Adrenal gland (tissue), 12 donors: ENCODE data around the gene PDGFRA. TPM values are rescaled to one million over a fixed set of nuclear protein-coding genes. Genes with fewer than 3 reads are reported as not detected.

Experiments used
- DNase-seq, 7 donors: peaks; one replicate each; pipeline ENCODE4 v3.0.0-alpha.2; 2019 to 2020
- H3K27ac ChIP-seq, 5 donors: fragments of 200-600 bp; sonication (generic) in 4 of 5; 1 replicate in 3 of 5; 2 replicates in 2 of 5; pipeline versions ENCODE4 v1.5.1 to v1.8.0; 2016 to 2020; ENCODE audit warnings: mild to moderate bottlenecking in 1 of 5
- H3K27me3 ChIP-seq: fragments of 200-600 bp; 2 replicates; pipeline ENCODE4 v1.8.0; 2021
- H3K36me3 ChIP-seq, 2 donors: fragments of 200-600 bp; replicated peaks in 1 of 2; 1 replicate in 1 of 2; 2 replicates in 1 of 2; pipeline versions ENCODE4 v1.5.1 to v1.8.0; 2018 to 2022
- H3K4me1 ChIP-seq, 2 donors: fragments of 200-600 bp; replicated peaks in 1 of 2; 1 replicate in 1 of 2; 2 replicates in 1 of 2; pipeline versions ENCODE4 v1.5.1 to v1.8.0; 2018 to 2021
- H3K4me3 ChIP-seq, 4 donors: fragments of 200-600 bp; sonication (generic) in 3 of 4; one replicate each; pipeline ENCODE4 v1.5.1; 2016 to 2018
- H3K9me3 ChIP-seq, 3 donors: fragments of 200-600 bp; sonication (generic) in 1 of 3; replicated peaks in 1 of 3; 1 replicate in 2 of 3; 2 replicates in 1 of 3; pipeline versions ENCODE4 v1.5.1 to v1.8.0; 2016 to 2021
- CTCF ChIP-seq, 6 experiments: fragments of 450-650 bp in 4 of 6; fragments of 200-600 bp in 2 of 6; sonication (generic) in 1 of 6; IDR thresholded peaks; 1 replicate in 5 of 6; 2 replicates in 1 of 6; pipeline versions ENCODE4 v1.5.1 to v1.8.0; 2016 to 2021; ENCODE audit warnings: antibody characterized with exemption in 6 of 6, mild to moderate bottlenecking in 2 of 6, moderate library complexity in 1 of 6
- POLR2A ChIP-seq, 2 donors: fragments of 450-650 bp; IDR thresholded peaks; one replicate each; pipeline ENCODE4 v1.6.1; 2017; ENCODE audit warnings: antibody characterized with exemption in 2 of 2, mild to moderate bottlenecking in 2 of 2, moderate library complexity in 1 of 2
- WGBS, 4 donors: extraction: QIAGEN DNeasy Blood & Tissue Kit in 2 of 4; methylation state at CpG; one replicate each; pipeline versions ENCODE4 v1.1.5 to v1.1.7; 2013 to 2017; 5-methylcytosine and 5-hydroxymethylcytosine counted together
- intact Hi-C, 2 donors: fragments of 100-400 bp; cut with DNase I; formaldehyde crosslinking; loops; one replicate each; pipeline versions ENCODE4 v1.14.1 to v1.15.0; 2022 to 2023
- polyA plus RNA-seq, 3 donors: library from polyadenylated mRNA; stranded (reverse); fragments of 200-250 nt in 2 of 3; fragments of 350-450 nt in 1 of 3; fragmentation: Illumina TruSeq in 1 of 3; extraction: RNeasy Lipid Tissue Mini Kit (QIAGEN cat#74804) in 1 of 3; gene quantifications; one replicate each; pipeline ENCODE4 v1.2.3, GENCODE V29; 2013 to 2014
- total RNA-seq, 9 donors: library from RNA; depleted of rRNA in 4 of 9; stranded (reverse); fragments of >200 nt in 4 of 9; fragments of 120-200 nt in 1 of 9; fragmentation: NEBNext Ultra II Directional in 1 of 9; extraction: Animal tissue kit (Norgen Biotek cat#: 25700) in 1 of 9; gene quantifications; one replicate each; pipeline versions ENCODE4 v1.1.0 to v1.2.4, GENCODE V29; 2013 to 2023
- donor health status: healthy with polysubstance abuse.
- donor health status: Bipolar disorder and iron deficiency.
- donor health status: DM: yes; HTN: yes; CAD: no.
- donor health status: DM: no; HTN: no; CAD: no.
- donor health status: DM: no; HTN: no; CAD: no.
- donor health status: DM: yes; HTN: yes; CAD: no.

Gene PDGFRA
- total and polyA plus RNA-seq, 12 donors: 14.5 to 182 (median 90.9) TPM

GRCh38 chr4:54274795-54275665 is 45.9 kb downstream of the PDGFRA start:
- H3K9me3 ChIP-seq: no peaks in the 10 kb centered on the region
- peaks cover 4 to 20% of the 10 kb centered on the region in 2 donors for H3K4me1 ChIP-seq
- WGBS, 4 donors: 84 to 97% (median 90%) methylated on average over 3 of the region's 3 CpGs
- H3K27ac ChIP-seq: no peak overlapping the region
- no peaks in the 10 kb centered on the region for H3K27me3 ChIP-seq
- intact Hi-C loops: no loop called here
- peaks cover 0 to 11% of the 10 kb centered on the region in 2 donors for H3K36me3 ChIP-seq
- no peak for DNase-seq
- no peak for TF ChIP-seq CTCF (IDR thresholded peaks at IDR 0.05)
- no peak for TF ChIP-seq POLR2A (IDR thresholded peaks at IDR 0.05)
- H3K4me3 ChIP-seq: no peak overlapping the region

- H3K36me3 ChIP-seq: peaks cover 0 to 11% of the 10 kb centered on the region in 2 donors
- peak overlapping the region in 2 of 5 donors; percentile 58 to 65 for H3K27ac ChIP-seq
- WGBS, 4 donors: 44 to 52% (median 45%) methylated on average over 20 of the region's 20 CpGs
- intact Hi-C loops: no loop called here
- no peak for DNase-seq
- H3K4me3 ChIP-seq: no peak overlapping the region
- no peaks in the 10 kb centered on the region for H3K27me3 ChIP-seq
- no peak for TF ChIP-seq CTCF (IDR thresholded peaks at IDR 0.05)
- no peak for TF ChIP-seq POLR2A (IDR thresholded peaks at IDR 0.05)
- H3K4me1 ChIP-seq: peaks cover 16 to 36% of the 10 kb centered on the region in 2 donors
- no peaks in the 10 kb centered on the region for H3K9me3 ChIP-seq
Measured at GRCh38 chr4:54276641-54277430, 47.7 kb downstream of the PDGFRA start.

GRCh38 chr4:54277691-54278090 is 48.6 kb downstream of the PDGFRA start:
- no peaks in the 10 kb centered on the region for H3K9me3 ChIP-seq
- 0% methylated on average over 1 of the region's 1 CpG for WGBS, 4 donors
- intact Hi-C loops: no loop called here
- H3K27me3 ChIP-seq: no peaks in the 10 kb centered on the region
- peak overlapping the region in 2 of 5 donors; percentile 58 to 65 for H3K27ac ChIP-seq
- no peak for TF ChIP-seq CTCF (IDR thresholded peaks at IDR 0.05)
- TF ChIP-seq POLR2A (IDR thresholded peaks at IDR 0.05): no peak
- H3K4me3 ChIP-seq: no peak overlapping the region
- H3K4me1 ChIP-seq: peaks cover 20 to 41% of the 10 kb centered on the region in 2 donors
- DNase-seq: peak; percentile 33 to 74 (median 56)
- H3K36me3 ChIP-seq: peaks cover 0 to 11% of the 10 kb centered on the region in 2 donors

GRCh38 chr4:54278216-54278615 is 49.1 kb downstream of the PDGFRA start:
- Histone ChIP-seq H3K9me3 (no peaks in the 10 kb centered on the region), H3K36me3 (peaks cover 0 to 11% of the 10 kb centered on the region in 2 donors), H3K4me1 (peaks cover 20 to 41% of the 10 kb centered on the region in 2 donors), H3K27ac (peak overlapping the region in 1 of 5 donors; percentile 58), H3K27me3 (no peaks in the 10 kb centered on the region), H3K4me3 (no peak overlapping the region)
- DNase-seq: no peak
- intact Hi-C loops: no loop called here
- WGBS, 4 donors: 84 to 93% (median 89%) methylated on average over 2 of the region's 2 CpGs
- TF ChIP-seq POLR2A (IDR thresholded peaks at IDR 0.05): no peak
